Esophagus muscularis mucosa (tissue), 4 donors: Measurements from ENCODE around the gene SYNDIG1.

Experiments
- CTCF ChIP-seq, 3 experiments: fragments of 200-600 bp in 2 of 3; fragments of 450-650 bp in 1 of 3; sonication (generic) in 2 of 3; IDR thresholded peaks; one replicate each; pipeline ENCODE4 v1.5.1; 2017 to 2019; ENCODE audit warnings: antibody characterized with exemption in 3 of 3, mild to moderate bottlenecking in 2 of 3, moderate library complexity in 1 of 3
- EP300 ChIP-seq: sonication (generic); formaldehyde crosslinking; IDR thresholded peaks from one replicate; pipeline ENCODE4 v1.6.1; 2017; ENCODE audit warnings: antibody characterized with exemption
- POLR2A ChIP-seq: fragments of 450-650 bp; IDR thresholded peaks from one replicate; pipeline ENCODE4 v1.6.1; 2017; ENCODE audit warnings: antibody characterized with exemption, moderate library complexity, mild to moderate bottlenecking, low read depth
- POLR2AphosphoS5 ChIP-seq, 2 donors: sonication (generic); formaldehyde crosslinking; IDR thresholded peaks; one replicate each; pipeline ENCODE4 v1.6.1; 2017; ENCODE audit warnings: antibody characterized with exemption in 2 of 2

GRCh38 chr20:24705486-24705885, 236.1 kb downstream of the SYNDIG1 start:
- TF ChIP-seq CTCF (IDR thresholded peaks at IDR 0.05), result no peak
- no peak for TF ChIP-seq EP300
- TF ChIP-seq POLR2A, result no peak
- TF ChIP-seq POLR2AphosphoS5 (IDR thresholded peaks at IDR 0.05), result no peak
